GM19395 (cell line): ENCODE results near the gene TCF15.

Experiments used
- ATAC-seq: cut with Tn5 transposase; IDR thresholded peaks from one replicate; pipeline ENCODE4 v1.9.1; 2021; ENCODE audit warnings: mild to moderate bottlenecking, moderate library complexity; ENCODE audit not compliant: unreplicated experiment

TCF15 gene

GRCh38 chr20:615514-615913 is 5.4 kb upstream of the TCF15 start:
- no peak for ATAC-seq

GRCh38 chr20:611843-612185 is 1.7 kb upstream of the TCF15 start:
- ATAC-seq, result no peak

GRCh38 chr20:611047-611842 is 1.1 kb upstream of the TCF15 start:
- ATAC-seq, result no peak

GRCh38 chr20:609371-609964 is 641 bp downstream of the TCF15 start:
- no peak for ATAC-seq

GRCh38 chr20:608970-609369 is 1.1 kb downstream of the TCF15 start:
- ATAC-seq, result no peak

- ATAC-seq, result no peak
These were observed 2.6 kb downstream of the TCF15 start for GRCh38 chr20:607476-607875.

GRCh38 chr20:605237-605636 is 4.9 kb downstream of the TCF15 start:
- ATAC-seq, result no peak

- no peak for ATAC-seq
These were observed 6.9 kb downstream of the TCF15 start for GRCh38 chr20:603116-603640.

GRCh38 chr20:602111-602970 is 7.8 kb downstream of the TCF15 start:
- ATAC-seq, result no peak

GRCh38 chr20:600736-601135 is 9.4 kb downstream of the TCF15 start:
- ATAC-seq, result no peak

GRCh38 chr20:600141-600540 is 10.0 kb downstream of the TCF15 start:
- ATAC-seq, result no peak

- ATAC-seq, result no peak
These were observed 11.8 kb downstream of the TCF15 start for GRCh38 chr20:598133-598850.

- no peak for ATAC-seq
These were observed 12.5 kb downstream of the TCF15 start for GRCh38 chr20:597560-597959.

GRCh38 chr20:595330-596308 is 14.5 kb downstream of the TCF15 start:
- ATAC-seq, result no peak

- no peak for ATAC-seq
These were observed 17.6 kb downstream of the TCF15 start for GRCh38 chr20:592506-592905.

- no peak for ATAC-seq
These were observed 18.2 kb downstream of the TCF15 start for GRCh38 chr20:591941-592340.

GRCh38 chr20:588932-589672 is 21.0 kb downstream of the TCF15 start:
- no peak for ATAC-seq

GRCh38 chr20:588476-588875 is 21.6 kb downstream of the TCF15 start:
- ATAC-seq, result no peak

- no peak for ATAC-seq
These were observed 25.2 kb downstream of the TCF15 start for GRCh38 chr20:584971-585301.
